GM04503 (cell line): Measurements from ENCODE around the gene MTX1.

Experiments
- DNase-seq: peaks from one replicate; pipeline ENCODE4 v3.0.0-alpha.2; 2012; ENCODE audit warnings: low read depth

Gene MTX1

GRCh38 chr1:155261852-155262673 lies 53.6 kb downstream of the MTX1 start, which contains the start of gene SCAMP3:
Gene SCAMP3, minus strand, starts transcription at chr1:155262360. Its CDS starts 209 bp downstream, at chr1:155262151.
- peak; percentile 95 for DNase-seq

- DNase-seq, result no peak
Observed at GRCh38 chr1:155263067-155263466, 54.6 kb downstream of the MTX1 start.
